NOMO-1 treated with dmso at 0.1 percent for 144 hours (cell line): ENCODE results near the gene CDC23.
"Not testable (repeated sequence)": the region's sequence is repeated elsewhere in the genome, so short reads cannot be mapped to it uniquely, and the experiment has no call there.

Source experiments
- DNase-seq: peaks from one replicate; lab custom pipeline; 2025; ENCODE audit not compliant: unreplicated experiment; lab: John Stamatoyannopoulos, UW

The CDC23 gene

DNA sequence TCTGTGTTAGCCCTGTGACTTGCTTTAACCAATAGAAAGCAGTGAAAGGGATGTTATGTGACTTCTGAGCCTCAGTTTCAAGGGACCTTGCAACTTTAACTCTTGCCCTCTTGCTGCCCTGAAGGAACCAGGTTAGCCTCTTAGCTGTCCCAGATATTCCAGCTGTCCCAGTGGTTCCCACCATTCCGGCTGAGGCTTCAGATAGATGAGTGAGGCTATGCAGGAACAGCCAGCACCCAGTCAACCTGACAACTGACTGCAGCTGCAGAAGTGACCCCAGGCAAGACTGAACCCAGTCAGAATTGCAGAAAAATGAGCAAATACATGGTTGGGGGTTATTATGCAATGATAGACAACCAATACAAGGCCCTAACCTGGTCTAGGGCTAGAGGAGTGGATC is 10.4 kb upstream of the CDC23 start:
- DNase-seq, result no peak

DNA sequence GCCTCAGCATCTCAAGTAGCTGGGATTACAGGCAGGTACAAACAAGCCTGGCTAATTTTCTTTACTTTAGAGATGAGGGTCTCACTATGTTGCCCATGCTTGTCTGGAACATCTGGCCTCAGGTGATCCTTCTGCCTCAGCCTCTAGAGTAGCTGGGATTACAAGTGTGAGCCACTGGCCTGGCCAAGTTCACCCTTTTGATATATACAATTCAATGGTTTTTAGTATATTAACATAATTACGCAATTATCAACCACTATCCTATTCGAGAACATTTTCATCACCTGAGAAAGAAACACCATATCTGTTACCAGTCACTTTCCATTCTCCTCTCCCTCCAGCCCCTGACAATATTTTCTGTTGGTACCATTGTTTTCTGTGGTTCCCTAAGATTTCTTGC is 3.7 kb upstream of the CDC23 start:
- no peak for DNase-seq

GRCh38 chr5:138212828-138213160 is 329 bp downstream of the CDC23 start:
- no peak for DNase-seq

- DNase-seq, result no peak
These were observed 2.1 kb downstream of the CDC23 start for GRCh38 chr5:138210985-138211384.

- DNase-seq, result not testable (repeated sequence)
These were observed 19.3 kb downstream of the CDC23 start for GRCh38 chr5:138193859-138194258.

GRCh38 chr5:138192826-138193225 is 20.3 kb downstream of the CDC23 start:
- DNase-seq, result no peak

- no peak for DNase-seq
These were observed 24.5 kb downstream of the CDC23 start for GRCh38 chr5:138188626-138189025.

DNA sequence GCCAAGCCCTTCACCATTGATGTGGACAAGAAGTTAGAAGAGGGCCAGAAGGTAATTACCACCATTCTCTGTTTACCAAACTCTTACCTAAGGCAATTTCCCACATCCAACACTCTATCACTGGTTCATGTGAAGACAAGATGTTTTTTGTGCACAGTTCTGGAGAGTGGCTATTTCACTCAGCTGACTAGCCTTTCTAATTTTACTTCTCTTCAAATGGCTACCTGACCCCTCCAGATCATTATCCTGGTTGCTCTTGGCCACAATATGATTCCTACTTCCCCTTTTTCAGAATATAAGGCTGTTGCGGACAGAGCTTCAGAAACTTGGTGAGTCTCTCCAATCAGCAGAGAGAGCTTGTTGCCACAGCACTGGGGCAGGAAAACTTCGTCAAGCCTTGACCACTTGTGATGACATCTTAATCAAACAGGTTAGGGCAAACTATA is 27.1 kb downstream of the CDC23 start:
- peak; percentile 88 for DNase-seq

DNA sequence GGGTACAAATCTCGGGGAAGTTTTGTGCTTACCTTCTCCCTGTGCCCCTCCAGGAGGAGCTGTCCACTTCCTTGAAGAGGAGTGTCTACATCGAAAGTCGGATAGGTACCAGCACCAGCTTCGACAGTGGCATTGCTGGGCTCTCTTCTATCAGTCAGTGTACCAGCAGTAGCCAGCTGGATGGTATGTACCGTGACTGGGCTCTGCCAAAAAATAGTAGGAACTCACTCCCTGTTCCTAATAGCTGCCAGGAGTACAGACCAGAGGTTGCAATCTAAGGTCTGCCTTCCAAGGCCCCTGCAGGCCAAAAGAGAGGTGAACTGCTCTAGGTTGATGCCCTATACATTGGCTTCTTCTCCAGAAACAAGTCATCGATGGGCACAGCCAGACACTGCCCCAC is 30.3 kb downstream of the CDC23 start:
- no peak for DNase-seq

DNA sequence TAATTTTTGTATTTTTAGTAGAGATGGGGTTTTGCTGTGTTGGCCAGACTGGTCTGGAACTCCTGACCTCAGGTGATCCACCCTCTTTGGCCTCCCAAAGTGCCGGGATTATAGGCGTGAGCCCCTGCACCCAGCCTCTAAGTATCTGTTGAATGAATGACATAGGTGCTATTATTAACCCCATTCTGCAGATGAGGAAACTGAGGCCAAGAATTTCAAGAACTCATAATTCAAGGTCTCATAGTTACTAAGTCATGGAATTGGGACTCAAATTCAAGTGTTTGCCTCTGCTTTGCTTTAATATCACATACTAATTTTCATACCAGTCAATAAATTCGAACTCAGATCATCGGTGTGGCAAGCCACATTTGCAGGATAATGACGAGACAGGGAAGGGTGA is 32.3 kb downstream of the CDC23 start:
- no peak for DNase-seq

GRCh38 chr5:138180183-138180782 is 32.8 kb downstream of the CDC23 start:
- DNase-seq, result peak; percentile 64

DNA sequence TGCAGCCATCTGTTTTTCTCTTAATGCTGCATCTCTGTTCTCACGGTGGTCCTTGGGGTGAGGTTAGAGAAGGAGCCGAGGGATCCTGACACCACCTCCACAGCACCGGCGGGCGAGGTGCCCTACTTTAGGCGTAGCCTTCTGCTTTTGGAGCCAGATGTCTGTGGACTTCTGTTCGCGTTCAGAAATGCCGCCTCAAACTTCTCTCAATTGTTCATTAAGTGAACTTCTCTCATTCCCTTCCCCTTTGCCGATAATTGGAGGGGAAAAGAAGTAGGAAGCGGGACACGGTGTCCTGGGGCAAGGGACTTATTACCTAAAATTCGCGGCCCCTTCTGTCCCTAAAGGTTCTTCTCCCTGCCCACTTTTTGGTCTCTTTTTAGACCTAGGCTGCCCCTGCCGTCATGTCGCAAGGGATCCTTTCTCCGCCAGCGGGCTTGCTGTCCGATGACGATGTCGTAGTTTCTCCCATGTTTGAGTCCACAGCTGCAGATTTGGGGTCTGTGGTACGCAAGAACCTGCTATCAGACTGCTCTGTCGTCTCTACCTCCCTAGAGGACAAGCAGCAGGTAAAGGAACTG is 33.8 kb downstream of the CDC23 start:
- no peak for DNase-seq

DNA sequence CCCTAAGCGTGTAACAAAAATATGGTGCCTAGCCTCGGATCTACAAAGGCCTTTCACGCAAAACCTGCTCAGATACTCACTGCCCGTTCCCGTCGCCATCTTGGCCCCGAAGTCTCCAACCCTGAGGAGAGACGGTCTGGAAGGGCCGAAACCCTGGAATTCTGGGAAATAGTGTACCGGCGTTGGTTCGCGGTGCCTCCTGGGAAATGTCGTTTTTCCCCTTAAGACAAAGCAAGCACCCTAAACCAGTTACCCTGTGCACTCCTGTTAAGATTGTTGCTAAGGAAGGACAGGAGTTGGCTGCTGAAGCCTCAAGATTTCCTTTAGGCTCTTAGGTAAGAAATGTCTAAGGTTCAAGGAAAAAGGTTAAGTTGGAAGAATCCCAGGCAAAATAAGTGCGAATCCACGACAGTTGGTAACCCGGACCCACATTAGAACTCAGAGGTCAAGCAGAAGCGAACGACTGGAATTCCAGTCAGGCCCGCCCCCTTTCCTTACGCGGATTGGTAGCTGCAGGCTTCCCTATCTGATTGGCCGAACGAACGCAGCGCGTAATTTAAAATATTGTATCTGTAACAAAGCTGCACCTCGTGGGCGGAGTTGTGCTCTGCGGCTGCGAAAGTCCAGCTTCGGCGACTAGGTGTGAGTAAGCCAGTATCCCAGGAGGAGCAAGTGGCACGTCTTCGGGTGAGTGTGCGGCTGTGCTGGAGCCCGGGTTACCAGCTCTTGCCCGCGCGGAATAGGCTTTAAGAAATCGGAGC is 34.4 kb downstream of the CDC23 start, which contains the start of the genes BRD8 and KIF20A:
TSS of gene BRD8 (minus strand) at position 115 of the 761 bp plus-strand sequence. CDS start at position 99, 16 bp downstream.
TSS of gene KIF20A (plus strand) at position 597 of the 761 bp plus-strand sequence. CDS start 569 bp downstream, outside the sequence.
- DNase-seq, result peak; percentile 96

DNA sequence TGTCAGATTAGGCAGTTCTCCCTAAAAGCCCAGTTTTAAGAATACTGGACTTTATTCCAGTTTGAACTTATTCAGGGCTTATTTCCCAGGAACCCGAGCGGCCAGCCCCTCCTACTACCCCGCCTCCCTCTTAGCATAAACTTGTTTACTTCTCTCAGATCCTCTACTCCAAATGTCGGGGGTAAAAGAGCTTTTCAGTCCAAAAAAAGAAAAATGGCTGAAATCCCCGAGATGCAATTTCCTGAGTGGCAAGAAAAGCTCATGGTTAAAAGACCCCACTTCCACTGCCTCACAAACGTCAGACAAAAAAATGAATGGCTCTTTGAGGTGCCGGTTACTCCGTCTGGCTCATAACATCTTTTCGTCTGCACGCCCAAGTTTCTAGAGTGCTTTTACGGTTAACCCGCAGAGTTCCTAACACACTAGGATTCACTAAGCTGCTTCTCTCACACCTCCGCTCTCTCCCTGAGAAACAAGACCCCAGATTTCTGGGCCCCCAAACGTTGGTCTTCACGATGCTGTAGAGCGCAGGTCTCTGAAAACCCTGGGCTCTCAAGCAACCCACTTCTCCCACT is 35.1 kb downstream of the CDC23 start:
- no peak for DNase-seq

- no peak for DNase-seq
These were observed 42.8 kb downstream of the CDC23 start for GRCh38 chr5:138170299-138170698.

GRCh38 chr5:138169124-138169523 is 44.0 kb downstream of the CDC23 start:
- DNase-seq, result no peak

GRCh38 chr5:138163721-138164120 is 49.4 kb downstream of the CDC23 start:
- no peak for DNase-seq

DNA sequence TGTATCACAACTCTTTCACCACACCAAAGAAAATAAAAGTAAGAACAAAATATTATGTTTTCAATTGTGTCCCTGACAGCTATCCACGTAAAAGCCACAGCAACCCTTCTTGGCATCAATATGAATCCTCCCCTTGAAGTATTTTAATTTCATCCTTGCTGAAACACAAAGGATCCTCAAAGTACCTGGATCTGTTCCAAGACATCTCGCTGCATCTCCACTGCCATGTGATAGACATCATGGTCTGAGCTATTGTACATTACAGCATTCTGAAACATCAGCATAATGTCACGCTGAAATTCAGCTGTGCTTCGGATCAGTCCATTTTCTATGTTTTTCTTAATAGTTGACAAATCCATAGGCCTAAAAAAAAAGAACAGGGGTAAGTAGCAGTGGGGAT is 52.4 kb downstream of the CDC23 start:
- DNase-seq, result no peak

DNA sequence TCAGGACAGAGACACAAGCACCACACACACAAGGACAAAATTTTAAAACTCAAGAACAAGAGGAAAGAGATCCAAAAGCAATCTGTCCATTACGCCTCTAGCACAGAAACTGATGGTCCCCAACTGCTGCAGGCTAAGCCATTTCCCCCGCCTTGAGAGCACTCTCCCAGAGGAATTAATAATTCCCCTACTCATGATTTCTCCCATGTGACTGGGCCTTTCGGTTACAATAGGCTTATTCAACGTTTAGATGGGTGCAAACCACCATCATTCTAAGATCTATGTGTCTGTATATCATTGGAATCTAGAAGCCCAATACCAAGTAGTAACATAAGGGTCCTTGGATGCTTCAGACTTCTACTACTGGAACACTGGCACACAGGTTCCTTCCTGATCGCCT is 53.5 kb downstream of the CDC23 start:
- no peak for DNase-seq

- no peak for DNase-seq
These were observed 55.5 kb downstream of the CDC23 start for GRCh38 chr5:138157626-138158025.

- DNase-seq, result not testable (repeated sequence)
These were observed 57.1 kb downstream of the CDC23 start for GRCh38 chr5:138155977-138156376.

GRCh38 chr5:138149530-138149929 is 63.6 kb downstream of the CDC23 start:
- no peak for DNase-seq
